DOHH2 (cell line): Measurements from ENCODE around the gene MYCBPAP.

Experiments
- CTCF ChIP-seq: fragments of 200-600 bp; sonication (generic); IDR thresholded peaks from one replicate; pipeline ENCODE4 v1.5.1; 2014; ENCODE audit warnings: antibody characterized with exemption, mild to moderate bottlenecking, low read depth, low read length; ENCODE audit not compliant: poor library complexity, severe bottlenecking
- EZH2phosphoT487 ChIP-seq: fragments of 200-600 bp; sonication (generic); IDR thresholded peaks from 2 replicates; pipeline ENCODE4 v1.6.1; 2017; ENCODE audit warnings: borderline replicate concordance, mild to moderate bottlenecking, antibody characterized with exemption, low read length, moderate library complexity, mixed read lengths

GRCh38 chr17:50554201-50554600 is 46.0 kb downstream of the MYCBPAP start:
- TF ChIP-seq CTCF: no peak
- TF ChIP-seq EZH2phosphoT487: no peak
